ENCODE data around the gene RADIL. TPM values are rescaled to one million over a fixed set of nuclear protein-coding genes. Genes with fewer than 3 reads are reported as not detected.
A peak's percentile ranks its signal among the peaks of the same experiment; 100 is the strongest.

The RADIL gene
- total and polyA plus RNA-seq, 9 of the 15 experiments (the other 6 are each of a cell fraction or from before 2014, with no cell fraction given), result 0.06 to 8.1 (median 1.9) TPM; not detected in 1

GRCh38 chr7:4783762-4784351 lies 99.7 kb downstream of the RADIL start:
- BruUV-seq (replicated peaks), result no TSS peak
- TF ChIP-seq NR2C2 (CRISPR knock-in tag; IDR thresholded peaks at IDR 0.05) (no peak), NR2C2 (tag; IDR thresholded peaks at IDR 0.05) (no peak), POLR2G (IDR thresholded peaks at IDR 0.05; ENCODE audit: low read depth, low read length) (peak; percentile 48), RBM25 (IDR thresholded peaks at IDR 0.05; ENCODE audit: low read depth, low read length, severe bottlenecking) (no peak), RBFOX2 (IDR thresholded peaks at IDR 0.05; ENCODE audit: low read depth, low read length) (peak; percentile 49; the same call in 1 of the 2 replicates), NFXL1 (CRISPR knock-in tag; IDR thresholded peaks at IDR 0.05) (no peak), FOSL1 (tag; conservative IDR thresholded peaks at IDR 0.05) (no peak)
- WGBS (ENCODE audit: insufficient coverage, low coverage, missing lambda C conversion rate), result 85% methylated on average over 9 of the region's 40 CpGs

More at GRCh38 chr7:4783762-4784351, 99.7 kb downstream of the RADIL start:
- in situ Hi-C loops (cut with MboI), result no loop called here
- no peaks in the 10 kb centered on the region for H3K27me3 ChIP-seq (ENCODE audit: control insufficient read depth in 2 of 2, insufficient read depth in 2 of 2, low read length in 2 of 2)
- no peaks in the 10 kb centered on the region; the same call in 2 of the 3 replicates for H3K79me2 ChIP-seq (ENCODE audit: control insufficient read depth, insufficient read depth, low read length)
- no peak overlapping the region for H3K27ac ChIP-seq (ENCODE audit: extremely low read depth, low read depth, low read length)
- H3K4me3 ChIP-seq, result no peak overlapping the region
- no peak overlapping the region for H3K9ac ChIP-seq (ENCODE audit: insufficient read depth in 1 of 2, low read depth in 2 of 2, low read length in 2 of 2)
- H3K9me1 ChIP-seq (ENCODE audit: control insufficient read depth, insufficient read depth, low read length), result no peaks in the 10 kb centered on the region
- H3K4me1 ChIP-seq (replicated peaks in 1 of 2; ENCODE audit: control insufficient read depth in 2 of 2, insufficient read depth in 2 of 2, low read length in 2 of 2), result peaks cover 0 to 23% of the 10 kb centered on the region in 2 experiments; a peak in 2 of 5 replicates
- H3K4me2 ChIP-seq (ENCODE audit: insufficient read depth, low read length), result no peak overlapping the region
- DNase-seq (ENCODE audit: extremely low read depth in 1 of 4, low spot score in 3 of 4), result no peak
- no peaks in the 10 kb centered on the region for H4K20me1 ChIP-seq (replicated peaks; ENCODE audit: control insufficient read depth, insufficient read depth, low read length)
- FAIRE-seq, result no peak
- H3K36me3 ChIP-seq (ENCODE audit: control insufficient read depth, insufficient read depth, low read length), result peaks cover 54% of the 10 kb centered on the region; the same call in 1 of the 3 replicates
- POLR2A ChIA-PET, result interaction anchor here (1.2 kb wide), 1 partner anchor 8 kb away, joined by 8 read pairs; the partner anchor contains the start of gene AP5Z1
- intact Hi-C loops (cut with micrococcal nuclease), result no loop called here
- H2AFZ ChIP-seq (ENCODE audit: low read depth, low read length), result no peak overlapping the region
- CTCF ChIA-PET (ENCODE audit: low intra/inter-chr PET ratio), result no interaction called here
- ATAC-seq, result no peak
- H3K9me3 ChIP-seq (replicated peaks; ENCODE audit: control insufficient read depth, insufficient read depth, low read depth, low read length), result no peaks in the 10 kb centered on the region
